ENCODE results near the gene FMNL1. TPM values are rescaled to one million over a fixed set of nuclear protein-coding genes. Genes with fewer than 3 reads are reported as not detected.

FMNL1 gene
- total RNA-seq, 1 donor from 2014 or later: 2.4 TPM

GRCh38 chr17:45240905-45241327, 19.2 kb downstream of the FMNL1 start:
- Mint-ChIP-seq H3K4me3 (peak overlapping the region; percentile 81), H3K36me3 (no peaks in the 10 kb centered on the region), H3K27me3 (ENCODE audit: insufficient read depth, low read depth) (peaks cover 38% of the 10 kb centered on the region), H3K9me3 (no peaks in the 10 kb centered on the region), H3K27ac (peak overlapping the region; percentile 42), H3K4me1 (peaks cover 12% of the 10 kb centered on the region)
- H3K9me3 ChIP-seq (ENCODE audit: low read depth): no peaks in the 10 kb centered on the region
- H3K36me3 ChIP-seq: no peaks in the 10 kb centered on the region
- no peak overlapping the region for H3K27ac ChIP-seq
- H3K79me2 ChIP-seq (ENCODE audit: low read depth): no peaks in the 10 kb centered on the region
- no peaks in the 10 kb centered on the region for H4K20me1 ChIP-seq (ENCODE audit: low read depth)
- H2AFZ ChIP-seq (replicated peaks): peak overlapping the region; percentile 89
- H3K4me3 ChIP-seq: peak overlapping the region; percentile 65
- H3K4me1 ChIP-seq: peaks cover 9% of the 10 kb centered on the region
- peaks cover 30% of the 10 kb centered on the region for H3F3A ChIP-seq (ENCODE audit: low read depth)
- TF ChIP-seq EZH2 (IDR thresholded peaks at IDR 0.05) (no peak), EZH2phosphoT487 (IDR thresholded peaks at IDR 0.05) (no peak)
- TF ChIP-seq, protein P1, sequence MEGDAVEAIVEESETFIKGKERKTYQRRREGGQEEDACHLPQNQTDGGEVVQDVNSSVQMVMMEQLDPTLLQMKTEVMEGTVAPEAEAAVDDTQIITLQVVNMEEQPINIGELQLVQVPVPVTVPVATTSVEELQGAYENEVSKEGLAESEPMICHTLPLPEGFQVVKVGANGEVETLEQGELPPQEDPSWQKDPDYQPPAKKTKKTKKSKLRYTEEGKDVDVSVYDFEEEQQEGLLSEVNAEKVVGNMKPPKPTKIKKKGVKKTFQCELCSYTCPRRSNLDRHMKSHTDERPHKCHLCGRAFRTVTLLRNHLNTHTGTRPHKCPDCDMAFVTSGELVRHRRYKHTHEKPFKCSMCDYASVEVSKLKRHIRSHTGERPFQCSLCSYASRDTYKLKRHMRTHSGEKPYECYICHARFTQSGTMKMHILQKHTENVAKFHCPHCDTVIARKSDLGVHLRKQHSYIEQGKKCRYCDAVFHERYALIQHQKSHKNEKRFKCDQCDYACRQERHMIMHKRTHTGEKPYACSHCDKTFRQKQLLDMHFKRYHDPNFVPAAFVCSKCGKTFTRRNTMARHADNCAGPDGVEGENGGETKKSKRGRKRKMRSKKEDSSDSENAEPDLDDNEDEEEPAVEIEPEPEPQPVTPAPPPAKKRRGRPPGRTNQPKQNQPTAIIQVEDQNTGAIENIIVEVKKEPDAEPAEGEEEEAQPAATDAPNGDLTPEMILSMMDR (IDR thresholded peaks at IDR 0.05): no peak
- H3K9ac ChIP-seq: no peak overlapping the region
- no peak for DNase-seq (ENCODE audit: low spot score)
- peak overlapping the region; percentile 99 for H3K4me2 ChIP-seq
- H3K27me3 ChIP-seq: peaks cover 27% of the 10 kb centered on the region

DNA sequence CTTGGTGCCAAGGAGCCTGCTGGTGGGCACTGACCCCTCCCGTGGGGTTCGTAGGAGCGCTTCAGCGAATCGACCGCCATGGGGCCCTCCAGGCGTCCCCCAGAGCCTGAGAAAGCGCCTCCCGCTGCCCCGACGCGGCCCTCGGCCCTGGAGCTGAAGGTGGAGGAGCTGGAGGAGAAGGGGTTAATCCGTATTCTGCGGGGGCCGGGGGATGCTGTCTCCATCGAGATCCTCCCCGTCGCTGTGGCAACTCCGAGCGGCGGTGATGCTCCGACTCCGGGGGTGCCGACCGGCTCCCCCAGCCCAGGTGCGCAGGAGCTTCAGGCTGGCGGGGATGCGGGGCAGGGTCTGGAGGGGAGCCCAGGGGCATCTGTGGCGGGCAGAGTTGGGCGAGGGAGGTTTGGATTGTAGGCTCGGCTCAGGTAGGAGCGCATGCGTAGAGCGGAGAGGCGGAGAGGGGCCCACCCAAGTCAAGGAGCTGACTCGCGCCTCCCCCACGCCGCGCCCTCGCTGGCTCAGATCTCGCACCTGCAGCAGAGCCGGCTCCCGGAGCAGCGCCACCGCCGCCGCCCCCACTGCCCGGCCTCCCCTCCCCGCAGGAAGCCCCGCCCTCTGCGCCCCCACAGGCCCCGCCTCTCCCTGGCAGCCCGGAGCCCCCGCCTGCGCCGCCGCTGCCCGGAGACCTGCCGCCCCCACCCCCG, 19.8 kb downstream of the FMNL1 start:
- Histone ChIP-seq H3K9ac (no peak overlapping the region), H4K20me1 (ENCODE audit: low read depth) (peaks cover 5% of the 10 kb centered on the region), H3K36me3 (no peaks in the 10 kb centered on the region), H3K27ac (no peak overlapping the region), H3K4me2 (peak overlapping the region; percentile 99), H3F3A (ENCODE audit: low read depth) (peaks cover 30% of the 10 kb centered on the region), H3K4me3 (peak overlapping the region; percentile 65), H3K4me1 (peaks cover 11% of the 10 kb centered on the region), H3K27me3 (peaks cover 27% of the 10 kb centered on the region), H3K79me2 (ENCODE audit: low read depth) (no peaks in the 10 kb centered on the region), H3K9me3 (ENCODE audit: low read depth) (no peaks in the 10 kb centered on the region), H2AFZ (replicated peaks) (peak overlapping the region; percentile 89)
- peak; percentile 78 for DNase-seq (ENCODE audit: low spot score)
- Mint-ChIP-seq H3K4me1 (peaks cover 16% of the 10 kb centered on the region), H3K27ac (no peak overlapping the region), H3K27me3 (ENCODE audit: insufficient read depth, low read depth) (peaks cover 38% of the 10 kb centered on the region), H3K9me3 (no peaks in the 10 kb centered on the region), H3K4me3 (peak overlapping the region; percentile 81), H3K36me3 (no peaks in the 10 kb centered on the region)
- TF ChIP-seq EZH2phosphoT487 (IDR thresholded peaks at IDR 0.05) (no peak), EZH2 (IDR thresholded peaks at IDR 0.05) (peak; percentile 57)
- TF ChIP-seq, protein P1 (IDR thresholded peaks at IDR 0.05): no peak

GRCh38 chr17:45242029-45242414, 20.3 kb downstream of the FMNL1 start:
- peaks cover 27% of the 10 kb centered on the region for H3K27me3 ChIP-seq
- peaks cover 31% of the 10 kb centered on the region for H3F3A ChIP-seq (ENCODE audit: low read depth)
- H3K4me3 Mint-ChIP-seq: peak overlapping the region; percentile 82
- peak overlapping the region; percentile 99 for H3K4me2 ChIP-seq
- no peaks in the 10 kb centered on the region for H3K9me3 Mint-ChIP-seq
- no peaks in the 10 kb centered on the region for H3K36me3 ChIP-seq
- peak overlapping the region; percentile 65 for H3K4me3 ChIP-seq
- H3K36me3 Mint-ChIP-seq: no peaks in the 10 kb centered on the region
- H3K79me2 ChIP-seq (ENCODE audit: low read depth): no peaks in the 10 kb centered on the region
- no peak overlapping the region for H3K27ac Mint-ChIP-seq
- H3K4me1 Mint-ChIP-seq: peaks cover 19% of the 10 kb centered on the region
- no peak for DNase-seq (ENCODE audit: low spot score)
- H3K27me3 Mint-ChIP-seq (ENCODE audit: insufficient read depth, low read depth): peaks cover 39% of the 10 kb centered on the region
- no peak for TF ChIP-seq EZH2 (IDR thresholded peaks at IDR 0.05)
- TF ChIP-seq, protein P1 (IDR thresholded peaks at IDR 0.05): no peak
- TF ChIP-seq EZH2phosphoT487 (IDR thresholded peaks at IDR 0.05): no peak
- no peak overlapping the region for H3K9ac ChIP-seq
- H2AFZ ChIP-seq (replicated peaks): no peak overlapping the region
- H4K20me1 ChIP-seq (ENCODE audit: low read depth): peaks cover 8% of the 10 kb centered on the region
- H3K9me3 ChIP-seq (ENCODE audit: low read depth): no peaks in the 10 kb centered on the region
- H3K4me1 ChIP-seq: peaks cover 14% of the 10 kb centered on the region
- H3K27ac ChIP-seq: no peak overlapping the region

Data from neural progenitor cell (in vitro differentiated cells).